HEK293T (cell line): Measurements from ENCODE around the gene MKNK1.

Source experiments
- ARNT ChIP-seq: fragments of 450-650 bp; IDR thresholded peaks from 2 replicates; pipeline ENCODE4 v1.6.1; 2017; ENCODE audit warnings: mild to moderate bottlenecking
- BHLHE40 ChIP-seq: fragments of 450-650 bp; IDR thresholded peaks from 2 replicates; pipeline ENCODE4 v1.6.1; 2016; ENCODE audit warnings: mild to moderate bottlenecking, moderate library complexity, borderline replicate concordance
- ELF4 ChIP-seq: fragments of 450-650 bp; IDR thresholded peaks from 2 replicates; pipeline ENCODE4 v1.6.1; 2017; ENCODE audit warnings: antibody characterized with exemption
- FOXA1 ChIP-seq: fragments of 450-650 bp; IDR thresholded peaks from 2 replicates; pipeline ENCODE4 v1.6.1; 2016; ENCODE audit warnings: mild to moderate bottlenecking
- FOXK2 ChIP-seq: fragments of 450-650 bp; IDR thresholded peaks from 2 replicates; pipeline ENCODE4 v1.6.1; 2016; ENCODE audit warnings: mild to moderate bottlenecking
- FOXM1 ChIP-seq: fragments of 450-650 bp; IDR thresholded peaks from 2 replicates; pipeline ENCODE4 v1.6.1; 2017; ENCODE audit warnings: mild to moderate bottlenecking, borderline replicate concordance
- HDGF ChIP-seq: fragments of 450-650 bp; IDR thresholded peaks from 2 replicates; pipeline ENCODE4 v1.6.1; 2017; ENCODE audit warnings: antibody characterized with exemption, borderline replicate concordance
- L3MBTL2 ChIP-seq: fragments of 450-650 bp; conservative IDR thresholded peaks from 2 replicates; pipeline ENCODE4 v1.6.1; 2016; ENCODE audit warnings: mild to moderate bottlenecking
- PKNOX1 ChIP-seq: fragments of 450-650 bp; IDR thresholded peaks from 2 replicates; pipeline ENCODE4 v1.6.1; 2016
- SP1 ChIP-seq: fragments of 450-650 bp; IDR thresholded peaks from 2 replicates; pipeline ENCODE4 v1.6.1; 2017
- SUZ12 ChIP-seq: fragments of 450-650 bp; IDR thresholded peaks from 2 replicates; pipeline ENCODE4 v1.6.1; 2016; ENCODE audit warnings: mild to moderate bottlenecking
- TARDBP ChIP-seq: fragments of 450-650 bp; IDR thresholded peaks from 2 replicates; pipeline ENCODE4 v1.6.1; 2016

- no peak for TF ChIP-seq FOXM1
- no peak for TF ChIP-seq ELF4
- TF ChIP-seq BHLHE40, result no peak
- no peak for TF ChIP-seq TARDBP
- TF ChIP-seq SP1, result no peak
- no peak for TF ChIP-seq FOXA1
- no peak for TF ChIP-seq HDGF
- no peak for TF ChIP-seq SUZ12
- no peak for TF ChIP-seq L3MBTL2
- TF ChIP-seq ARNT, result no peak
- no peak for TF ChIP-seq FOXK2
- no peak for TF ChIP-seq PKNOX1
These were observed 66.4 kb downstream of the MKNK1 start for GRCh38 chr1:46537651-46538050.
